Occipital lobe (tissue), 2 donors: Measurements from ENCODE around the gene RHEX. TPM values are rescaled to one million over a fixed set of nuclear protein-coding genes. Genes with fewer than 3 reads are reported as not detected.

ENCODE experiments used
- DNase-seq: peaks from one replicate; lab custom pipeline; 2025; lab: John Stamatoyannopoulos, UW
- total RNA-seq: library from RNA; depleted of rRNA; stranded (reverse); fragments of >200 nt; gene quantifications from one replicate; pipeline ENCODE4 v1.2.3, GENCODE V29; 2014

Gene RHEX
- total RNA-seq, 1 donor from 2014 or later = not detected

DNA sequence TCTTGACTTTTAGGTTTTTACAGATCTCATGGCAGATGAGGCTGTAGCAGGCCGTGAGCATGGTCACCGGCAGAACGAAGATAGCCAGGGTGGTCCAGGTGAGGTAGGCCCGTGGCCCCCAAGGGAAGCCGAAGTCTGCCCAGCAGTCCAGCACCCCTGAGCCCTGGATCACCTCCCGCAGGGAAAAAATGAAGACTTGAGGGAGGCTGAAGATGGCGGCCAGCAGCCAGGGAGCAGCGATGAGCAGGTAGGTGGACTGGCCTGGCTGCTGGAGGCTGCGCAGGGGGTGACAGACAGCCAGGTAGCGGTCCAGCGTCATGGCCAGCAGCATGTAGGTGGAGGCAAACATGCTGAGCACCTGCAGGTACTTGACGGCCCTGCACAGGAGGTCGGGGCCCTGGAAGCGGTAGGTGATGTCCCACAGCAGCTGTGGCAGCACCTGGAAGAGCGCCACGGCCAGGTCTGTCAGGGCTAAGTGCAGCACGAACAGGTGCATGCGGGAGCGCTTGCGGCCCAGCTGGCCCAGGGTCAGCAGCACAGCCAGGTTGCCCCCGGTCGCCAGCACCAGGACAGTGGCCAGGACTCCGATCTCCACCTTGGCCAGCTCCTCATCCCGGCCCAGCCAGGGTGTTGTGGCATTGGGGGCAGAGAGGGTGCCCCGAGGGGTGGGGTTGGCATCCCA is 63.4 kb downstream of the RHEX start:
- DNase-seq = no peak

DNA sequence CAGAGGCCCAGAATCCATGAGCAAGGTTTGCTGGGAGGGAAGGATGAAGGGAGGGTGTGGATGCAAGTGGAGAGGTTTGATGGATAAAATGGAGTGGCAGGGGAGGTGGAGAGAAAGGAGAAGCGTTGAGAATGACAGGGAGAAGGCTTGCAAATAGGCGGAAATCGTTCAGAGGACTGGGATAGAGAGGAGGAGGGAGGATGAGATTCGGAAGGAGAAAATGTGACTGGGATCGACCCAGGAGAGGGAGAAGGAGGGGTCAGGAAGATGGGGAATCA is 63.8 kb downstream of the RHEX start:
- no peak for DNase-seq

DNA sequence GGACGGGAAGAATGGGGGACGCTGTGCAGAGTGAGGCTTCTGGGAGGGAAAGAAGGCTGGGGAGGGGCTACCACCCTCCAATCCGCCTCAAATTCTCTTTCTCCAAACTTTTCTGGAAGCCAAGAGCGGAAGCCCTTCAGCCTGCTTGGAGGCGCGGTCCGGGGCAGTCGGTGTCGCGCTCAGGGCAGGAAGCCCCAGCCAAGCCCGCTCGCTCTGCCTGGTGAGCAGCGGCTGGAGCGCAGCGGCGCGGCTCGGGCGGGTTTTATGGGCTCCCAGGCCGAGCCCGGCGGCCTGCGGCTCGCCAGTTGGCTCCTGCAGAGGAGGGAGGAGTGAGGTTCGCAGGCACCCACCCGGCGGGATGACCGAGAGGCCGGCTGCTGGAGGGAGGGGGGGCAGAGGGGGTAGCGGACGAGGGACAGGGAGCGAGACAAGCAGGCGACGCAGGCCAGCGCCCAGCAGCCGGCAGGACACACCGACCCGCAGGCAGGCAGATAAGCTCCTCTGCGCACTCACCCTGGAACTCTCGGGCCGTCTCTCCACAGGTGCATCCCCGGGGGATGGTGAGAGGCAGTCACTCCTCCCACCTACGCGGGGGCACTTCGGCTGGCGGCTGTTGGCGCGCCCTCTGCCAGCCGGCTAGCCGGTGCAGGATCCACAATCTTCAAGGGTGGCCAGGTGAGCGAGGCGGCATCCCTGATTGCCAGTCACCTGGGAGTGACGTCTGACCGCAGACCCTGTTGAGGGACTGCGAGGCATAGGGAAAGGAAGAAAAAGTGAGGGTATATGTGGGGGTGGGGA is 64.4 kb downstream of the RHEX start, which contains the start of gene AVPR1B:
Gene AVPR1B (minus strand): TSS at position 238 of the 798 bp plus-strand sequence. CDS start 498 bp downstream, outside the sequence.
- peak; percentile 6 for DNase-seq

DNA sequence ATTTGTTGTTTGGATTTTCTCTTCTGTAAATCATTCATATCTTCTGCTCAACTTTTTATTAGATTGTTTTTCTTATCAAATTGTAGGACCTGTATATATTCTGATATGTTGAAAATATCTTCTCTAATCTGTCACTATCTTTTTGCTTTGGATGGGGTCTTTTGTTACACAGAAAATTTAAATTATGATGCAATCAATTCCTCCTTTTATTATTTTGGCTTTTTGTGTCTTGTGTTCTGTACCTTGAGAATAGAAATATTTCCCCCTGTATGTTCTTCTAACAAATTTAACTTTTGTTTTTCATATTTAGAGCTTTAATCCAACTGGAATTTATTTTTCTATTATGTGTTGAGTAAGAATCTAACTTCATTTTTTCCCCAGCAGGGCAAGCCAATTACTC is 67.4 kb downstream of the RHEX start:
- no peak for DNase-seq

DNA sequence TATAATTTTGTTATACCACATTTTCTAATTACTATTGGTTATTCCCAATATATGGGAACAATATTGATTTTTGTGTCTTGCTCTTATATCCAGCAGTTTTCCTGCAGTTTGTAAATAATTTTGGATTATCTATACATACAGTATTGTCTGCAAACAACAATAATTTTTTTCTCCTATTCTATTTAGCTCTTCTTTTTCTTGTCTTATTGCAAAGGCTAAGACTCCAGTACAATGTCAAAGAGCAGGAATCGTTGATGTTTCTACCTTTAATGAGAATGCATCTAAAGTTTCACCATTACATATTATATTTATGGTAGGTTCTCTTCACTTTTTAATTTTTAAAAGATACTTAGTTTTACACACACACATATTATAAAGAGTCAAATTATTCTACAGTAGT is 68.3 kb downstream of the RHEX start:
- no peak for DNase-seq

DNA sequence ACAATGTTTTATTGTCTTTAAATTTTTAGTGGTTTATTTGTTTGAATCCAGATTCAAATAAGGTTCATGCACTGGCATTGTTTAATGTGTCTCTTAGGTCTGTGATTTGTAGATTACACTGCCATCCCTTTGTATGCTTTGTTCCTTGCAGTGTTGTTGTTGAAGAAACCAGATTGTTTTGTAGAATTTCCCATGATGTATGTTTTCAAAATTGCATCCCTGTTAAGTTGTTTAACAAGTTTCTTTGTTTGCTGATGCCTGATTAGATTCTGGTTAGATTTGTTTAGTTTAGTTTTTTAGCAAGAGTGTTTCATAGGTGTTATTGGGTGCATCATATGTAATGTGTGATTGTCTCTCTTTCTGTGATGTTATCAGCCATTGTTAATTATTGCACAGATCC is 69.7 kb downstream of the RHEX start:
- no peak for DNase-seq

DNA sequence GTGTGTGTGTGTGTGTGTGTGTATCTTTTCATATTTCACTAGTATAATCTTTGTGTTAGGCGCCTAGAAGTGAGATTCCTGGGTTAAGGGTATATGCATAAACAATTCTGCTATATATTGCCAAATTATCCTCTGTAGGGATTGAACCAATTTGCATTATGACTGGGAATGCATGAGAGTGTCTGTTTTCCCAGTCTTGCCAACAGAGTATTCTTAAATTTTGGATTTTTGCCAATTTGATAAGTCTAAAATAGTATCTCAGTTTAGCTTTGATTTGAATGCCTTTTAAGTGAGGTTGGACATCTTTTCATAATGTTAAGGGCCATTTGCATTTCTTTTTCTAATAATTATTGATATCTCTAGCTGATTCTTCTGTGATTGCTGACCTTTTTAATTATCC is 72.4 kb downstream of the RHEX start:
- no peak for DNase-seq

DNA sequence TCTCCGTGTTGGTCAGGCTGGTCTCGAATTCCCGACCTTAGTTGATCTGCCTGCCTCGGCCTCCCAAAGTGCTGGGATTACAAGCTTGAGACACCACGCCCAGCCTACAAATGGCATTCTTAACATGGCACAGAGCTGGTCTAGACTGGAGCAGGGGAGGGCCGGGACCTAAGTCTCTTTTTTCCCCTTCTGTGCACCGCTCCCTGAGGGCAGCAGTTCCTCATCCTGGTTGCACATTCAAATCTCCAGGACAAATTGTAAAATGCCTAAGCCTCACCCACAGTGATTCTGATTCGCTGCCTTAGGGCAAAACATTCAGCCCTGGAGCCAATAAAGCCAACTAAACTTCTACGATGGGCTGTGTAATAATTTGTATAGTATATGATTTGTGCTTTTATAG is 74.4 kb downstream of the RHEX start:
- DNase-seq = no peak

DNA sequence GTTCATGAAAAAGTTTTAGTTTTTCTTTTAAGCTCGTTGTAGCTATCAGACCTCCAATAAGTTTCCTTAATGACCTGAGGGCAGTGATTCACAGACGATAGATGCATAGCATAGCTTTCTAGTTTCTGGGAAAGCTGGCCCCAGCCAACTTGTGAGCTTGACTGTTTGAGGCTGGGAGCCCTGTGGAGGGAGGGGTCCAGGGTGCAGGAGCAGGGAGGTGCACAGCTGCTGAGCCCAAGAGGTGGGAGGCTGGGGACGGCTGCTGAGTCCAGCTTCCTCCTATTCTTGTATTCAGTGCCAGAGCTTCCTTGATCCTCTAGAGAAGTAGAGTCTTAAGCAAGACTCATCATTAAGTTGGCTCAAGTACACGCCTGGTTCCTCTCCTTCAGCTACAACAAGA is 75.2 kb downstream of the RHEX start:
- DNase-seq = no peak

DNA sequence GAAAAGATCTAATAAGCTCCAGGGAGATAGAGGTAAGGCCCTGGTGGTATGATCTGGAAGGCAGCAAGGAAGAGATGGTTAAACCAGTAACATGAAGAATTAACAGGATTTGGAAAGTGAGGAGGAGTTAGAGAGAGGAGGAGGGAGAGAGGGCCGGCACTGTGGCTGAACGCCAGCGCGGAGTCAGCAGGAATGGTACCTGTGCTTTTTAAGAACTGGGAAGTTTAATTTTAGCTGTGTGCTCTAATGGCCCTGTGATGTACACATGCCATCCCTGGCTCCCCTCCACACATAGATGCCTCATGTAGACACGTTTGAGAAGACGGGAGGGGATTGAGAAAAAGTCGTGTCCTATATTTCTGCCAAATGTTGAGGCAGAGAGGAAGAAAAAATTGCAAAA is 78.1 kb downstream of the RHEX start:
- no peak for DNase-seq

DNA sequence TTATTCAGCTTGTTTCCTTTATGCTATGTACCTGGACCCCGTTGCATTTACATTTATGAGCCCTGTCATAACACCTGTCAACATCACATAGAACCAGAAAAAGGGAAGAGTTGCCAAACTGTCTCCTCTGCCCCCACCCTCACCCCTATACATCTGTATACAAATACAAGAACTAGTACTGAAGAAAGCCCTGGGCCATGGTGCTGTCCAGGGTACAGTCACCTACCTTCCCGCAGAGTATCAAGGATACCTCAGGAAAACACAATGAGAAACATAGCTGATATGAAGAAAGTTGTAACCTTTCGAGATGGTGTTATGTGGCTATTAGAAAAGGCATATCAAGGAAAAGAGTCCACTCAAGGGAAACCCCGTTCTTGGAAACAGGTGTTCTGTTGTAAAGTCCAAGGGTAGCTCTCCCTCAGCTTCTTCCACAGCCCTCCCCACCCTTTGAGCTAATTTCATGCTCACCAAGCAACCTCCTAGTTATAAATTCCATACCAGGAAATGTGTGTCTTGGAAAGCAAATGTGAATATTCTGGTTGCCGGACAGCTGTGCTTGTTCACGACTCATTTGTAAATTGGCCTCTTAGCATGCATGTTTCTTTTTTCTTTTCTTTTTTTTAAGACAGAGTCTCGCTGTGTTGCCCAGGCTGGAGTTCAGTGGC is 80.9 kb downstream of the RHEX start:
- no peak for DNase-seq

DNA sequence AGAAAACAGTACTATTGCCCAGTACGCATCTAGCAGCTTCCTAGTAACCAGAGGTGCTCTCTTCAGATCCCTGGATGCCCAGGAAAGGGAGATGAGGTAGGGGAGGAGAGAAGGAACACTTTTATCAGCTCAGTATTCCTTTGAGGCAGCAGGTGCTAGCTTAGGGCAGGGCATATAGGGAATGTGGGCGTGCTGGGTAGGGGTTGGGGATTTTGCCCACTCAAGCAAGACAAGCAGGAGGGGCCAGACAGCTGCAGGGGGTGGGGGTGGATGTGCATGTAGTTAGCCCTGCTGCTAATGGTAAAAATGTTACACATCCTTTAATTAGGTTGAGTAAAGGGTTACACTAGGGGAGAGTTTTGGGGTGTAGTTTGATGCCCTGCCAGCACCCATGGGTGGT is 82.3 kb downstream of the RHEX start:
- no peak for DNase-seq

DNA sequence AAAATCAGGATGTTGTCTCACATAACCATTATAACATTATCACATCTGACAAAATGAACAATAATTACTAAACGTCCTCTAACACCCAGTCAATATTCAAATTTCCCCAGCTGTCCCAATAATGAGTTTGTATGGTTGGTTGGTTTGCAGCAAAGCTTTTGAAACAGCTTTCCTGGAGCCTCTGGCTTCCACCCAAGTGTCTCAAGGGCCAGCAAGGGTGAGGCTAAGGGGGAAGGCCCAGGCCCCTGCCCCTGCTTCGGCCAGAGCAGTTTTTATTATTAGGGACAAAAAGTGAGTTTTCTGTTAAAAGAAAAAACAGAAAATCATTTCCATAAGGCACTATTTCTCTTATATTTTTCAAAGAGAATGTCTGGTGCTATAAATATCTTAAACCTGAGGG is 83.3 kb downstream of the RHEX start:
- no peak for DNase-seq

DNA sequence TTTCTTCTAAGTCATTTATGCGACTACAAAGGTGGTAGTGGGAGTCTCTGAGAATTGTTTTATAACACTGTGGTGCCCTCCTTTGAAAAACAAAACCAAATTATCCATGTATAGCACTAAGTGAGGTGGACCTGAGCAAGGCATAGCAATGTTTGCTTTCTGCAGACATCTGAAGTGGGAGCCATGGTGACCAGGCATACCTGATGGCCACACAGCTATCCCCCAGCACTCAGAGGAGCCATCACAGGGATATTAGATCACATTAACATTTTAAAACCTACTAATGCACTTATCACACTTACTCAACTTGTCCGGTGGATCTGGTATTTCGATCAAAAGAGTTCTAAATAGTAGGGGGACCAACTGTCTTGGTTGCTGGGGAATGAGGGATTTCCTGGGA is 89.0 kb downstream of the RHEX start:
- DNase-seq = no peak

DNA sequence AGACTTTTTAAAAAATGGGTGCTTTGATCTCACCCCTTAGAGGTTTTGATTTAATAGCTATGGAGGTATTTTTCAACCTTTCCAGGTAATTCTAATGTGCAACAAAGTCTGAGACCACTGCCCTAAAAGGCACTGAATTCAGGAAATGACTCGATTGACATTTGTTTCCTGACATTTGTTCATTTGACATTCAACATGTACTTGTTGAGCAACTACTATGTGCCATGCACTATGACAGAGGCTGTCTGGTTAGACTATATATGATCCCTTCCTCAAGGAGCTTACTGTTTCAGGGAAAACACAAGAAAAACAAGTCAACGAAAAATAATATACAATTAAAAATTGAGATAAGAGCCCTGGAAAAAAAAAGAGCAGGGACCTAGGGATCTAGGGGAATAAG is 89.8 kb downstream of the RHEX start:
- no peak for DNase-seq

DNA sequence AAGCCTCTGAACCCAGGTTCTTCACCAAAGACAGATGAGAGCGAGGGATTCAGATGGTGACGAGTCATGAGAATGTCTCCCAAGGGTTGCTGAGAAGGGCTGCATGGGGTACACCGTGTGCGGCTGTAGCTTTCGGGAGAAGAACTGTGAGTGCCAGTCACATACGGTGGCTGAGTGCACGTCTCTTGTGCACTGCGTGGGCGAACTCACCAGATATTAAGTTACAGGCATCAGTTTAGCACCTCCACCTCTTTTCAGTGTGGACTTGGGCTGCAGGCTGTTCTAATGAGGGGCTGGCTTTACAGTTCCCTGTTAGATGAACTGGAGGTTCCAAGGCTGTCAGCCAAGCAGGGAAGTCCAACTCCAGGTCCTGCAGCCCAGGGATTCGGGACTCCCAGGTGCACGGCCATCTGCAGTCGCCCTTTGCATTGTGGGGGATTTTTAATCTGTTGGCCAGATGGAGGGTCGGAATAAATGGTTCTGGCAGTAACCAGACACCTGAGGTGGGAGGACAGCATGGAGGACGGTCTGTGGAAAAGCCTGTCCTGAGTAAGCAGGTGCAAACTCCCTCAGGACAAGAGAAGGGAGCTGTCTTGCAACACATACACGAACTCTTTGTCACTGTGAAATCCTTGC is 90.7 kb downstream of the RHEX start:
- no peak for DNase-seq

DNA sequence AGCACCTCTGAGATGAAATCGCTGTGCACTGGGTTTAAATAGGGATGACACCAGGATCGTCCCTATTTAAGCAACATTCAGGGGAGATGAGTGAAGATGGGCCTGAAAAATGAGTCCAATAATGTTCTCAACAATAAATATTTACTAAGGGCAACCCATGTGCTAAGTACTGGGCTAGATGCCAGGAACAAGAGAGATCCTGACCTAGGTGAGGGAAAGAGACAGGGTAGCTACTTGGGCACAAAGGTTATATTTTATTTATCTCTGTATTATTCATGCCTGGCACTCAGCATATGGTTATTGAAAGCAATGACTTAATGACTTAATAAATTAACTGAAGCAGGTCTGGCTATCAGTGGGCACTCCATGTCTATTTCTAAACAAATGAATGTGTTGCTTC is 91.6 kb downstream of the RHEX start:
- no peak for DNase-seq

DNA sequence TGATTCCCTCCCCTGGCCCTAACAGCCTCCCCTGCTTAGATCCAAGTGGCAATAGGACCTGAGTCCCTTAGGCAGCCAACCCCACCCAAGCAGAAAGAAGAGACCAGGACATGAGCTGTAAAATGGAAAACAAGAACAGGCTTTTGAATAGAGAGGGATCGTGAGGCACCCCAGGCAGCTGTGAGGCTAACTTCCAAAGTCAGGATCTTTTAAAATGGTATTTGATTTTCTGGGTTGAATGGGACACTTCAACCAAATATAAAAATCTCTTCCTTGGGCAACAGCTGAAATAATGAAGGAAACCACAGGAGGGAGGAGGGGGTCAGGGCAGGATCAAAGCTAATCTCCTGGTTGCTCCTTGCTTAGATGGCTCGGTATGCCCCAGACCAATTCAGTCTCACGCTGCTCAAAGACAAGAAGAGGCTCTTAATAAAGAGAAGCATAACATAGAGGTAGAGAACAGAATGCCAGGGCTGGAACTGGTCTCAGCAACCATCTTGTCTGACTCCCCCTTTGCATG is 92.9 kb downstream of the RHEX start:
- no peak for DNase-seq
